Measurements from ENCODE around the gene IGFL3.
"Not testable (repeated sequence)": the region's sequence is repeated elsewhere in the genome, so short reads cannot be mapped to it uniquely, and the experiment has no call there.

IGFL3 gene

GRCh38 chr19:46124638-46125115 lies at the start of gene IGFL3:
IGFL3 (minus strand) TSS chr19:46124688; CDS start chr19:46124649, 39 bp downstream.
- peak; percentile 25 for DNase-seq (ENCODE audit: low read depth)
- no peak for TF ChIP-seq CTCF (conservative IDR thresholded peaks at IDR 0.05; ENCODE audit: low read depth, low read length)
- no peak within 1 kb of the TSS for H3K4me3 ChIP-seq (ENCODE audit: low read depth, low read length)

- no peak for DNase-seq (ENCODE audit: low read depth)
- no peak overlapping the region for H3K4me3 ChIP-seq (ENCODE audit: low read depth, low read length)
- TF ChIP-seq CTCF (conservative IDR thresholded peaks at IDR 0.05; ENCODE audit: low read depth, low read length) = no peak
Measured at GRCh38 chr19:46173886-46174480, 49.5 kb upstream of the IGFL3 start.

- DNase-seq (ENCODE audit: low read depth) = no peak
- no peak for TF ChIP-seq CTCF (conservative IDR thresholded peaks at IDR 0.05; ENCODE audit: low read depth, low read length)
- no peak overlapping the region for H3K4me3 ChIP-seq (ENCODE audit: low read depth, low read length)
Measured at GRCh38 chr19:46162731-46163130, 38.2 kb upstream of the IGFL3 start.

GRCh38 chr19:46161642-46162257 lies 37.3 kb upstream of the IGFL3 start:
- DNase-seq (ENCODE audit: low read depth); H3K4me3 ChIP-seq (ENCODE audit: low read depth, low read length): not testable (repeated sequence)

- no peak for TF ChIP-seq CTCF (conservative IDR thresholded peaks at IDR 0.05; ENCODE audit: low read depth, low read length)
- no peak for DNase-seq (ENCODE audit: low read depth)
- no peak overlapping the region for H3K4me3 ChIP-seq (ENCODE audit: low read depth, low read length)
Measured at GRCh38 chr19:46160233-46160775, 35.8 kb upstream of the IGFL3 start.

GRCh38 chr19:46159418-46160232 lies 35.1 kb upstream of the IGFL3 start:
- no peak for TF ChIP-seq CTCF (conservative IDR thresholded peaks at IDR 0.05; ENCODE audit: low read depth, low read length)
- no peak for DNase-seq (ENCODE audit: low read depth)
- H3K4me3 ChIP-seq (ENCODE audit: low read depth, low read length) = no peak overlapping the region

- no peak overlapping the region for H3K4me3 ChIP-seq (ENCODE audit: low read depth, low read length)
- no peak for DNase-seq (ENCODE audit: low read depth)
- no peak for TF ChIP-seq CTCF (conservative IDR thresholded peaks at IDR 0.05; ENCODE audit: low read depth, low read length)
Measured at GRCh38 chr19:46155237-46155636, 30.7 kb upstream of the IGFL3 start.

Measured in choroid plexus epithelial cell (primary cell).